Measurements from ENCODE around the gene B3GALNT2. TPM values are rescaled to one million over a fixed set of nuclear protein-coding genes. Genes with fewer than 3 reads are reported as not detected.
A peak's percentile ranks its signal among the peaks of the same experiment; 100 is the strongest.
"Not testable (repeated sequence)": the region's sequence is repeated elsewhere in the genome, so short reads cannot be mapped to it uniquely, and the experiment has no call there.

B3GALNT2 gene
- polyA plus RNA-seq, 3 donors = 8.9 to 11.8 (median 10.4) TPM

GRCh38 chr1:235461954-235462353 lies 42.3 kb downstream of the B3GALNT2 start:
- Histone ChIP-seq H3K79me2 (ENCODE audit: insufficient read depth, low read length) (no peaks in the 10 kb centered on the region), H3K36me3 (replicated peaks in 1 of 2; ENCODE audit: control insufficient read depth in 1 of 2, insufficient read depth in 2 of 2, low read length in 2 of 2) (peaks cover 3 to 47% of the 10 kb centered on the region in 2 donors), H3K27me3 (ENCODE audit: control insufficient read depth in 2 of 2, insufficient read depth in 2 of 2, low read length in 2 of 2) (no peaks in the 10 kb centered on the region), H3K9ac (ENCODE audit: insufficient read depth, low read length, poor library complexity, severe bottlenecking) (no peak overlapping the region), H3K4me2 (replicated peaks; ENCODE audit: extremely low read depth, low read length, poor library complexity, severe bottlenecking) (no peak overlapping the region), H3K4me1 (ENCODE audit: control insufficient read depth in 1 of 2, insufficient read depth in 2 of 2, low read length in 2 of 2) (no peaks in the 10 kb centered on the region), H3K4me3 (replicated peaks in 1 of 3; ENCODE audit: low read depth in 2 of 3, low read length in 3 of 3) (no peak overlapping the region), H4K20me1 (ENCODE audit: insufficient read depth, low read length) (no peaks in the 10 kb centered on the region), H3K9me3 (replicated peaks in 1 of 2; ENCODE audit: control insufficient read depth in 1 of 2, insufficient read depth in 1 of 2, low read length in 2 of 2) (no peaks in the 10 kb centered on the region), H3K27ac (ENCODE audit: low read depth in 1 of 2, low read length in 2 of 2) (no peak overlapping the region), H2AFZ (ENCODE audit: insufficient read depth, low read depth, low read length, poor library complexity, severe bottlenecking) (no peak overlapping the region)
- Mint-ChIP-seq H3K27me3 (ENCODE audit: low read depth in 3 of 3) (no peaks in the 10 kb centered on the region), H3K36me3 (peaks cover 22 to 24% of the 10 kb centered on the region in 2 donors), H3K27ac (no peak overlapping the region), H3K9me3 (peaks cover 0 to 4% (median 0%) of the 10 kb centered on the region in 7 donors), H3K4me3 (no peak overlapping the region), H3K4me1 (no peaks in the 10 kb centered on the region)
- WGBS (ENCODE audit: insufficient coverage) = no CpG with 5 or more reads among the region's 1 CpG
- DNase-seq = no peak
- no peak for TF ChIP-seq CTCF (IDR thresholded peaks at IDR 0.05)
- intact Hi-C loops (cut with micrococcal nuclease) = no loop called here

GRCh38 chr1:235460770-235461169 lies 43.5 kb downstream of the B3GALNT2 start:
- Histone ChIP-seq H3K27ac (ENCODE audit: low read depth in 1 of 2, low read length in 2 of 2) (no peak overlapping the region), H3K9me3 (replicated peaks in 1 of 2; ENCODE audit: control insufficient read depth in 1 of 2, insufficient read depth in 1 of 2, low read length in 2 of 2) (no peaks in the 10 kb centered on the region), H3K36me3 (replicated peaks in 1 of 2; ENCODE audit: control insufficient read depth in 1 of 2, insufficient read depth in 2 of 2, low read length in 2 of 2) (peaks cover 2 to 41% of the 10 kb centered on the region in 2 donors), H3K79me2 (ENCODE audit: insufficient read depth, low read length) (no peaks in the 10 kb centered on the region), H3K4me2 (replicated peaks; ENCODE audit: extremely low read depth, low read length, poor library complexity, severe bottlenecking) (no peak overlapping the region), H2AFZ (ENCODE audit: insufficient read depth, low read depth, low read length, poor library complexity, severe bottlenecking) (no peak overlapping the region), H3K27me3 (ENCODE audit: control insufficient read depth in 2 of 2, insufficient read depth in 2 of 2, low read length in 2 of 2) (no peaks in the 10 kb centered on the region), H3K4me3 (replicated peaks in 1 of 3; ENCODE audit: low read depth in 2 of 3, low read length in 3 of 3) (no peak overlapping the region), H3K9ac (ENCODE audit: insufficient read depth, low read length, poor library complexity, severe bottlenecking) (no peak overlapping the region), H3K4me1 (ENCODE audit: control insufficient read depth in 1 of 2, insufficient read depth in 2 of 2, low read length in 2 of 2) (no peaks in the 10 kb centered on the region), H4K20me1 (ENCODE audit: insufficient read depth, low read length) (no peaks in the 10 kb centered on the region)
- Mint-ChIP-seq H3K4me1 (no peaks in the 10 kb centered on the region), H3K4me3 (no peak overlapping the region), H3K36me3 (peaks cover 18 to 19% of the 10 kb centered on the region in 2 donors), H3K27ac (peak overlapping the region in 3 of 7 donors; percentile 54 to 73 (median 64)), H3K27me3 (ENCODE audit: low read depth in 3 of 3) (no peaks in the 10 kb centered on the region), H3K9me3 (peaks cover 0 to 4% (median 0%) of the 10 kb centered on the region in 7 donors)
- intact Hi-C loops (cut with micrococcal nuclease) = no loop called here
- WGBS (ENCODE audit: insufficient coverage) = 76% methylated on average over 4 of the region's 5 CpGs
- peak in 1 of 3 donors; percentile 54 for DNase-seq
- TF ChIP-seq CTCF (IDR thresholded peaks at IDR 0.05) = no peak

- H3K27ac Mint-ChIP-seq; H3K4me1 ChIP-seq (ENCODE audit: control insufficient read depth in 1 of 2, insufficient read depth in 2 of 2, low read length in 2 of 2); H3K79me2 ChIP-seq (ENCODE audit: insufficient read depth, low read length); H3K27ac ChIP-seq (ENCODE audit: low read depth in 1 of 2, low read length in 2 of 2); intact Hi-C loops (cut with micrococcal nuclease); H3K4me2 ChIP-seq (replicated peaks; ENCODE audit: extremely low read depth, low read length, poor library complexity, severe bottlenecking); DNase-seq; H3K9me3 Mint-ChIP-seq; H3K4me1 Mint-ChIP-seq; H3K9me3 ChIP-seq (replicated peaks in 1 of 2; ENCODE audit: control insufficient read depth in 1 of 2, insufficient read depth in 1 of 2, low read length in 2 of 2); H3K27me3 Mint-ChIP-seq (ENCODE audit: low read depth in 3 of 3); H2AFZ ChIP-seq (ENCODE audit: insufficient read depth, low read depth, low read length, poor library complexity, severe bottlenecking); H3K9ac ChIP-seq (ENCODE audit: insufficient read depth, low read length, poor library complexity, severe bottlenecking); H3K4me3 ChIP-seq (replicated peaks in 1 of 3; ENCODE audit: low read depth in 2 of 3, low read length in 3 of 3); H3K27me3 ChIP-seq (ENCODE audit: control insufficient read depth in 2 of 2, insufficient read depth in 2 of 2, low read length in 2 of 2); H4K20me1 ChIP-seq (ENCODE audit: insufficient read depth, low read length); H3K4me3 Mint-ChIP-seq: not testable (repeated sequence)
- 100% methylated on average over 5 of the region's 7 CpGs for WGBS (ENCODE audit: insufficient coverage)
- peaks cover 19 to 25% of the 10 kb centered on the region in 2 donors for H3K36me3 Mint-ChIP-seq
- H3K36me3 ChIP-seq (replicated peaks in 1 of 2; ENCODE audit: control insufficient read depth in 1 of 2, insufficient read depth in 2 of 2, low read length in 2 of 2) = peaks cover 2 to 49% of the 10 kb centered on the region in 2 donors
These were observed 46.4 kb downstream of the B3GALNT2 start for GRCh38 chr1:235457856-235458255.

All from CD14-positive monocyte (primary cell).